ENCODE data around the gene WASHC3.

DNA sequence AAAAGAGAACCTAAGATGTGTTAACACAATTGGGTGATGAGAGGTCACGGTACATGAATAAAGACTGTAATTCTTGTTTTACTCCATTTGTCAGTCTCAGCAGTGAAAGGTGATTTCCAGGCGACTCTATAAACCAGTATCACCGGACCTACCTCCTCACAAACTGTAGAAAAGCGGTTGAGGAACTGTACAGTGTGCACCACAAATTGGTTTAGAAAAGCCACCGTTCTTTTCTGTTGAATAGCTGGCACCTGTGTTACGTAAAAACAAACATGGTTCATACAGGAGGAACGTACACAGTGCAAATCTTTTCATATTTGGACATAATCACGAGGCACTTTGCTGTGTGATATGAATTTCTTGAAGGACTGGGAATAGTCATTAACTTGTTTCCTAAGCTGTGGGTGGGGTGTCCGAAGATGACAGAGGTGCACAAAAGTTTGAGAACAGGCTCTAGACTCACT, 663 bp downstream of the WASHC3 start:
- TF ChIP-seq, protein P1, sequence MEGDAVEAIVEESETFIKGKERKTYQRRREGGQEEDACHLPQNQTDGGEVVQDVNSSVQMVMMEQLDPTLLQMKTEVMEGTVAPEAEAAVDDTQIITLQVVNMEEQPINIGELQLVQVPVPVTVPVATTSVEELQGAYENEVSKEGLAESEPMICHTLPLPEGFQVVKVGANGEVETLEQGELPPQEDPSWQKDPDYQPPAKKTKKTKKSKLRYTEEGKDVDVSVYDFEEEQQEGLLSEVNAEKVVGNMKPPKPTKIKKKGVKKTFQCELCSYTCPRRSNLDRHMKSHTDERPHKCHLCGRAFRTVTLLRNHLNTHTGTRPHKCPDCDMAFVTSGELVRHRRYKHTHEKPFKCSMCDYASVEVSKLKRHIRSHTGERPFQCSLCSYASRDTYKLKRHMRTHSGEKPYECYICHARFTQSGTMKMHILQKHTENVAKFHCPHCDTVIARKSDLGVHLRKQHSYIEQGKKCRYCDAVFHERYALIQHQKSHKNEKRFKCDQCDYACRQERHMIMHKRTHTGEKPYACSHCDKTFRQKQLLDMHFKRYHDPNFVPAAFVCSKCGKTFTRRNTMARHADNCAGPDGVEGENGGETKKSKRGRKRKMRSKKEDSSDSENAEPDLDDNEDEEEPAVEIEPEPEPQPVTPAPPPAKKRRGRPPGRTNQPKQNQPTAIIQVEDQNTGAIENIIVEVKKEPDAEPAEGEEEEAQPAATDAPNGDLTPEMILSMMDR (IDR thresholded peaks at IDR 0.05): no peak
- TF ChIP-seq POLR2A (IDR thresholded peaks at IDR 0.05): no peak
